NCI-H1436 (cell line): ENCODE results near the gene ATG101.

Source experiments
- DNase-seq: peaks from one replicate; lab custom pipeline; 2025; lab: John Stamatoyannopoulos, UW

The ATG101 gene

DNA sequence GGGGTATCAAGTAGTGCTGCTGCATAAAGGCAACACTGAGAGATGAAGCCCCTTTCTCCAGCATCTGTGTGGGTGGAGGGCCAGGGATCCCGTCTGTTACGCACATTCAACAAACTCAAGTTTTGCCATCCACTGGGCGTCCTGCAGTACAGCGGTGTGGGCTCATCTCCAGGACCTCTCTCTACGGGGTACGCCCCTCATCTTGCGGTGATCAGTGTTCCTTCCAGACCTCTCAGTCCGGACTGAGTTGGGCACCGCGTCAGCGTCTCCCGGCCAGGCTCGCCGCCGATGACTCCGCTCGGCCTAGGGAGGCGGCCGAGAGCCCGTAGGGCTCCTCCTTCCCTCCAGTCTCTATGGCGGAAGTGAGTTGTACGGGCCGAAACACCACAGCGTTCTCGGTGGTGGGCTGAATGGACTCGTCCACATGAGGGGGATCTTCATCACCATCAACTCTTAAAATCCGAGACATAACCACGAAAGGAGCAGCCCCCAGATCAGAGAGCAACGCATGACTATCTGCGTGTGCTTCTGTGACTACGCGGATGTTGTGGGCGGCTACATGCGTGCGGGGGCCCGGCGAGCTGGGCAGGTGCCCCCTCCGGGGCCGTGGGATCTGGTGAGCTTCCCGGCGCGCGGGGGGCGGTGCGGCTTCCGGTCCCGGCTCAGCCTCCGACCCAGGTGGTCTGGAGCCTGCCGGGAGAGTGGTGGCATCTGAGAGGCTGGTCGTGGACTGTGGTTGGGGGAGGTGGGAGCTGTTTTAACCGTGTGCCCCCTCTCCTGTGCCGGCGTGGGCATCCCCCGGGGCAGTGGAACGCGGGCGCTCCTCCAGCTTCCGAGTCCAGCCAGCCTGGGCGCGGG lies at the start of gene ATG101:
TSS of gene ATG101 (plus strand) at position 652 of the 858 bp plus-strand sequence. CDS start 3,673 bp downstream, outside the sequence.
- peak; percentile 94 for DNase-seq

GRCh38 chr12:52020539-52021336 lies 49.0 kb upstream of the ATG101 start:
- peak; percentile 74 for DNase-seq

DNA sequence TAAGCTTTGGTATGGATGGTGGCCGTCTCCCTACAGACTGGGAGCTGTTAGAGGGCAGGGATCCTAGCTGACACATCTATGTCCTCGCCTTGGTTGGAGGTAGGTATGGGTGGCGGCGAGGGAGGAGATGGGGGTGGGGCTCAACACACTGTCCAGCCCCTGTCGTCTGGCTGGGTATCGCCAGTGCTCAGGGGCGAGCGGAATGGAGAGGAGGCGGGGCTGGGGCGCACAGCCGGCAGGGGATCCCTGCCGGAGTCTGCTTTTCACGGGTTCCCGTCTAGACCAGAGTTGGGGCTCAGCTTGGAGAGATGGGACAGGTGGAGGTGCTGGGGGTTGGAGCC lies 47.0 kb upstream of the ATG101 start:
- no peak for DNase-seq

- peak; percentile 84 for DNase-seq
Measured at GRCh38 chr12:52023182-52023975, 46.4 kb upstream of the ATG101 start.

DNA sequence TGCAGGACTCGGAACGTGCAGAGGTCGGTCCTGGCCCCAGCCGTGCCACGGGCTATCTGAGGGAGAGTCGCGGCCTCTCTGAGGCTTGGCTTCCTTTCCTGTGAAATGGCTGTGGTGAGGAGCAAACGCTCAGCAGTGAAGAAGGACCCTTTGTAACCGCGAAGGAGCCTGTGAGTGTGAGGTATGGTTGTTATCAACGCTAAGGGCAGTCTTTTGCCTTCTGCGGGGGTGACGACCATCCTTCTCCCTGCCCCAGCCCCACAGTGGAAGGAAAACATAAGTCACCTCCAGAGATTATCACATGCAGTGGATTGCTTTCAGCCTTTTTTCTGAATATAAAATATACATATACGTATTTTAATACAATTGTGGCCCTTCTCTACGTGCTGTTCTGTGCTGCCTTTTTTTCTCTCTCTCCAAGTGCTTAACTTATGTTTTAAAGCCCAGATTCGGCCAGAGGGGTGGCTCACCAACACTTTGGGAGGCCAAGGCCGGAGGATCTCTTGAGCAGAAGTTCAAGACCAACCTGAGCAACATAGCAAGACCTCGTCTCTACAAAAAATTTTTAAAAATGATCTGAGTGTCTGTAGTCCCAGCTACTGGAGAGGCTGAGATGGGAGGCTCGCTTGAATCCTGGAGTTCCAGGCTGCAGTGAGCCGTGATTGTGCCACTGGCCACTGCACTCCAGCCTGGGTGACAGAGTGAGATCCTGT lies 45.6 kb upstream of the ATG101 start:
- no peak for DNase-seq

DNA sequence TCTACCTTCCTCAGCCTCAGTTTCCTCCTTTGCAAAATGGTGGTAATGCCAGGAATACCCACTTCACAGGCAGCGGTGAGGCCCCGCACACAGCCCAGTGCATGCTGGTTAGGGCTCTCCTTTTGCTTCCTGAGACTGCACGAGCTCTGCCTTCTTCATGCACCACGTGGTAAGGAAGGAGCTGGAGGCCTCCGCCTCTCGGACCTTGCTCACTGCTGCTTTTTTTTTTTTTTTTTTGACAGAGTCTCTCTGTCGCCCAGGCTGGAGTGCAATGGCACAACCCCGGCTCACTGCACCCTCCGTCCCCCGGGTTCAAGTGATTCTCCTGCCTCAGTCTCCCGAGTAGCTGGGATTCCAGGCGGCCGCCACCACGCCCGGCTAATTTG lies 44.9 kb upstream of the ATG101 start:
- no peak for DNase-seq

- DNase-seq: no peak
Measured at GRCh38 chr12:52026263-52026662, 43.5 kb upstream of the ATG101 start.

DNA sequence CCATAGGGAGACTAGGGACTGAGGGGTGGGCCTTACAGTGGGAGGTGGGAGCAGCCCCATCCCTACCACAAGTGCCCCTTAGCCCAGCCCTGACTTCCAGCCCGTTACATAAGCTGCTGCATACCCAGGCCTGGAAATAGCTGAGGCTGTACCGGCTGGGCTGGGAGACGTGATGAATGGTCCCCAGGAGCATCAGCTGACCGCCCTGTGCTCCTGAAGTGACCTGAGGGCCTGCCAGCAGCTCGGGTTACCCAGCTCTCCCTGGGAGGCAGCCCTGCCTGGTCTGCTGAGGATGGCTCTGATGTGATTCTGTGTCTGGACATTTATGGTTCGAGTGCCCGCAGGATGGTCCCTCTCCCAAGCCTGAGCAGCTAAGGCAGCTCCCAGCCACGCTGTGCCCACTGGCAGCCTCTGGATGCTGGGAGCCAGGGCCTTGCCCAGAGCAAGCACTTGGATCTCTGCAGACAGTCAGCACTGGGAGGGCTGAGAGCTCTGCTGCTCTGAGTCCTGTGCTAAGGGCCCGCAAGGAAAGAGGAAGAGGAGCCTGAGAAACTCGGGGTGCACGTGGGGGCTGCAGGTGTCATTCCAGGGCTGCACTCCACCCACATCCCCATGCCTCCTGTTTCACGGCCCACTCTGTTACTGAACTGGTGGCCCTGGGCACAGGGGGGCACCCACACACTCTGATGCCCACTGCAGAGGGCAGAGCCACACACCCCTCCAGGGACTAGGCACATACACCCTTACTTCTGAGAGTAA lies 42.5 kb upstream of the ATG101 start:
- no peak for DNase-seq

DNA sequence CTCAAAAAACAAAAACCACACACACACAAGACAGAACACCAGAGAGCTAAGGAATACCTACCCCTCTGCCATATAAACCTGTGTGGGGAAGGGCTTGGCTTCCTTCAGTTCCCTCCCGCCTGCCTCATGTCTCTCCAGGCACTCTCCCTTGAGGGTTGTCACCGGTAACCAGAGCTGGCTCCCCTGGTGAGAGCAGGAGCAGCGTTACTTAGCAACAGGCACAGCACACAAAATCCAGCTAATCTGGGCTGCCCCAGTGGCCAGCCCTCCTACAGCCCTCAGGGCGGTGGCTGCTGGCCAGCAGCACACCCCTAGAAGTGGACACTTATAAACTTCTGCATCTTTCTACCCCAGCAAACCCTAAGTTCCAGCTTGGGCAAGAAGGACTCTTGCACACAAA lies 40.1 kb upstream of the ATG101 start:
- peak; percentile 94 for DNase-seq

DNA sequence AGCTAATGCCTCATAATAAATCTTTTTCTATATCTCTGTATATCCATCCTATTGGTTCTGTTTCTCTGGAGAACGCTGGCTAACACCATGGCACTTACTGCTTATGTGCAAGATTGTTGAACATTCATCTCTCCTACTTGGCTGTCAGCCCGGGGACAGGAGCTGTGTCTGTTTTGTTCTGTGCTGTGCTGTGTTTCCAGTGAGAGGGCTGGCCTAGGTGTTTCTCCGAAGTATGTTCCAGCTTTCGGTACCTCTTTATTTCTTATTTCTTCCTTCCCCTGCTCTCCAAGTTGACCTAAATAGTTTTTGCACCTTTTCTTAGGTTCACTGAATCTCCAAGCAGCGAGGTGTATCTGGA lies 37.4 kb upstream of the ATG101 start:
- DNase-seq: no peak

GRCh38 chr12:52032804-52033445 lies 36.9 kb upstream of the ATG101 start:
- DNase-seq: peak; percentile 96

DNA sequence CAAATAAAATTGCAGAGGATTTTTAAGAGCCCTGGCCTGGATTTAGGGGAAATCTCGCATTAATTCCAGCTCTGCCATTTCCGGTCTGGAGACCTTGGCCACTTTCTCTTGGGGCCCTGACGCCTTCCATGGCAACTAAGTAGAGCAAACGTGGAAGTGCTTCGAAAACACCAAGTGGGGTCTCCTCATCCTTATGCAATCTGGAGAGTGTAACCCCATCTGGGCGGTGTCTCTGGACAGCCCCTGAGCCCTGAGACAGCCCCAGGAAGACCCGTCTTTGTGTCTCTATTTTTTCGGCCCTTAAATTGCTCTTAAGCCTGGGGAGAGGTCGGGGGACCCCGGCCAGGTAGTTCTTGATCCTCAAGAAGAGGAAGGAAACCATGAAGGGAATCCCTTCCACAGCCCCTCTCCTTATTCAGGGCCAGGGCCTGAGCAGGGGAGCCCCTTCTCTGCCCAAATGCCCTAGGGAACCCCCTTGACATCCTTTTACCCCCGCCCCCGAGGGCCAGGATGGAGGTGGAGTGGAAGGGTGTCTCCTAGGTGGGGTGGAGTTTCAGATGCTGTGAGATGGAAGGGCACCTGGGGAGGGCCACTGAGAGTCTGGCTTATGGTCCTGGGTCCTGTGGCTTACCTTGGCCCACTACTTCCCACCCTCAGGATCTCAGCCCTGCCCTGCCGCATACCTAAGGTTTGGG lies 36.2 kb upstream of the ATG101 start:
- DNase-seq: no peak

GRCh38 chr12:52035190-52035589 lies 34.6 kb upstream of the ATG101 start:
- DNase-seq: no peak

GRCh38 chr12:52035926-52036325 lies 33.9 kb upstream of the ATG101 start:
- no peak for DNase-seq

DNA sequence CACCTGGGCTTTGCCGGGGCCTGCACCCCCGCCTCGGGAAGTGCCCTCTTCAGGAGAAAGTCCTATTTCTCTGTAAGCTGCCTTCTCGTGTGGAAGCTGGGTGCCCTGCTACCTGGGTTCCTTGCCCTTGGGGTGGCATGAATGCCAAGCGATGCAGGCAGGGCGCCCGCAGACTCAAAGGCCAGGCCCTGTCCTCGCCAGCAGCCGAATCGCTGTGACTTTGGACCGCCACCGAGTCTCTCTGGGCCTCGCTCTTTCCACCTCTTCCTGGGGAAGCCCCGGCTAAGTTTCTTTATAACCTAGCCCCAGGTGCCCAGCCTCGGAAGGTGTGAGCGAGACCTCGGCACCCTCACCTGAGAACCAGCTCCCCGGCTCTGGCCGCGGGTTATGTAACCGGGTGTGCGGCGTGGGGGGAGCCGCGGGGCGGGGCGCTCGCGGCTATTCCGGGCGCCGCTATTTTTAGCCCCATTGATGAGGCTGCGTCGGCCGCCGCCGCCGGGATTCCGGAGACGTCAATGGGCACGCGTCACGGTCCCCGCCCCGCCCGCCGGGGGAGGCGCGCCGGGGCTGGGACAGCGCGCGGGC lies 33.1 kb upstream of the ATG101 start:
- peak; percentile 67 for DNase-seq

- DNase-seq: no peak
Measured at GRCh38 chr12:52037248-52037861, 32.4 kb upstream of the ATG101 start.

DNA sequence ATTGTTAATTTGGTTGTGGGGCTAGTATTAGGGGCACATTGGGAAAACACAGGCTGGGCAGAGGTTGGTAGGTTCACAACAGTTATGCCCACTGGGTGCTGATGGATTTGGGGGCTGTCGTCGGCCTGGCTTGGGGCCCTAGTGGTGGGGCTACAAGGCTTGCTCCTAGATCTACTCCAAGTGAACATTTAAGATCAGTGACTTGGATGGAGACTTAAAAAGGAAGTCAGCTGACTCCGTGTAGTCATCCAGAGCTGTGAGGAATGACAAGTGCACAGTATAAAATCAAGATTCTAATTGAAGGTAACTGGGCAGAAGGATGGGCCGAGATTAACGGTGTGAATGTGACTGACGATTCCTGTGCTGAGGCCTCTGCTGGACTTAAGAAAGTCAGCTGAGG lies 31.3 kb upstream of the ATG101 start:
- no peak for DNase-seq

- no peak for DNase-seq
Measured at GRCh38 chr12:52041035-52041434, 28.7 kb upstream of the ATG101 start.

DNA sequence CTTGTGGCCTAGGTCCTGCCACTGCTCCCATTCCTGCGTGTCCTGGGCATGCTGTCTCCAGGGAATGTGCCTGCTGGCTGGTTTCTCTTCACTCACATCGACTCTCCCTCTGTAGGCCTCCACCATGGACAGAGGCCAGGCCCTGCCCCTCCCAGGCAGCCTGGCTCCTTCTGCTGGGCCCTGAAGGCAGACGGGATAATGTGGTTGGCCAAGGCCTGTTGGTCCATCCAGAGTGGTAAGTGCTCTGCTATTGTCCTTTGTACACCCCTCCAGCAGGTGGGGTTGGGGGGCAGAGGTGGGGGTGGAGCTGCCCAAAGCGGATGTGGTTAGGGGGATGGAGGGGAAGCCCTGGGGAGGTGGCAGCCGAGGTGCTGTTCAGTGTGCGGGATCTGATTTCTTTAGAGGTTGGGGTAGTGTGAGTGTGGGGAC lies 28.1 kb upstream of the ATG101 start:
- no peak for DNase-seq
